Activated CD4-positive, alpha-beta memory T cell treated with anti-CD3 and anti-CD28 coated beads for 36 hours (primary cell): Measurements from ENCODE around the gene SH3TC2. TPM values are rescaled to one million over a fixed set of nuclear protein-coding genes. Genes with fewer than 3 reads are reported as not detected.

ENCODE experiments used
- CTCF ChIA-PET: fragments of 350-600 bp; sonication (Branson Sonifier 250); formaldehyde crosslinking; loops from one replicate; lab custom pipeline; 2021; ENCODE audit warnings: antibody characterized with exemption, inconsistent platforms; lab: Charles Lee
- POLR2A ChIA-PET: fragments of 350-600 bp; sonication (Branson Sonifier 250); formaldehyde crosslinking; loops from one replicate; lab custom pipeline; 2021; ENCODE audit warnings: antibody characterized with exemption; lab: Charles Lee
- DNase-seq: peaks from one replicate; pipeline ENCODE4 v3.0.0-alpha.2; 2020
- H3K27ac Mint-ChIP-seq: one replicate; pipeline ENCODE4 v1.8.0; 2021; ENCODE audit warnings: mixed read lengths
- H3K27me3 Mint-ChIP-seq: one replicate; pipeline ENCODE4 v1.8.0; 2021; ENCODE audit warnings: mixed read lengths
- H3K36me3 Mint-ChIP-seq: one replicate; pipeline ENCODE4 v1.8.0; 2021; ENCODE audit warnings: mixed read lengths
- H3K4me1 Mint-ChIP-seq: one replicate; pipeline ENCODE4 v1.8.0; 2021; ENCODE audit warnings: low read depth, mixed read lengths
- H3K4me3 Mint-ChIP-seq: one replicate; pipeline ENCODE4 v1.8.0; 2021; ENCODE audit warnings: mild to moderate bottlenecking, mixed read lengths
- H3K9me3 Mint-ChIP-seq: one replicate; pipeline ENCODE4 v1.8.0; 2021; ENCODE audit warnings: mixed read lengths
- intact Hi-C: fragments of 100-400 bp; cut with micrococcal nuclease; formaldehyde crosslinking; loops from one replicate; pipeline ENCODE4 v1.15.1; 2023
- total RNA-seq, 2 experiments: library from RNA; stranded (reverse); gene quantifications; one replicate each; pipeline ENCODE4 v1.2.3, GENCODE V29; 2021

Gene SH3TC2
- total RNA-seq, 2 experiments from 2014 or later: not detected

GRCh38 chr5:149039506-149039905, 23.4 kb downstream of the SH3TC2 start:
- Mint-ChIP-seq H3K4me3 (no peak overlapping the region), H3K27ac (no peak overlapping the region), H3K36me3 (no peaks in the 10 kb centered on the region), H3K27me3 (no peaks in the 10 kb centered on the region), H3K9me3 (no peaks in the 10 kb centered on the region), H3K4me1 (peaks cover 30% of the 10 kb centered on the region)
- intact Hi-C loops: loop anchor here (5.0 to 10.0 kb wide), 4 partner anchors 37 to 595 kb away; partner anchors contain the start of gene ADRB2
- no peak for DNase-seq
- ChIA-PET POLR2A (no interaction called here), CTCF (interaction anchor here (0.6 to 9.2 kb wide), 4 partner anchors 75 to 302 kb away, joined by 3 to 393 read pairs (median 4); no protein-coding TSS in a partner anchor)

- no peak for DNase-seq
- ChIA-PET POLR2A (no interaction called here), CTCF (interaction anchor here (0.6 to 9.2 kb wide), 5 partner anchors 76 to 301 kb away, joined by 3 to 393 read pairs (median 5); no protein-coding TSS in a partner anchor)
- Mint-ChIP-seq H3K9me3 (no peaks in the 10 kb centered on the region), H3K27ac (no peak overlapping the region), H3K4me3 (no peak overlapping the region), H3K4me1 (peaks cover 30% of the 10 kb centered on the region), H3K27me3 (no peaks in the 10 kb centered on the region), H3K36me3 (no peaks in the 10 kb centered on the region)
- intact Hi-C loops: loop anchor here (5.0 to 10.0 kb wide), 4 partner anchors 36 to 594 kb away; partner anchors contain the start of gene ADRB2
Observed at GRCh38 chr5:149038336-149039080, 24.4 kb downstream of the SH3TC2 start.

- CTCF ChIA-PET: interaction anchor here (1.4 to 9.2 kb wide), 4 partner anchors 11 to 300 kb away, joined by 5 to 393 read pairs (median 41); no protein-coding TSS in a partner anchor
- Mint-ChIP-seq H3K4me3 (no peak overlapping the region), H3K4me1 (peaks cover 30% of the 10 kb centered on the region), H3K27me3 (no peaks in the 10 kb centered on the region), H3K27ac (no peak overlapping the region), H3K9me3 (no peaks in the 10 kb centered on the region), H3K36me3 (no peaks in the 10 kb centered on the region)
- intact Hi-C loops: loop anchor here (5.0 to 10.0 kb wide), 4 partner anchors 36 to 593 kb away; partner anchors contain the start of gene ADRB2
- POLR2A ChIA-PET: no interaction called here
- DNase-seq: peak; percentile 23
Observed at GRCh38 chr5:149037817-149038216, 25.0 kb downstream of the SH3TC2 start.

GRCh38 chr5:149036970-149037369, 25.9 kb downstream of the SH3TC2 start:
- Mint-ChIP-seq H3K4me3 (no peak overlapping the region), H3K27ac (no peak overlapping the region), H3K36me3 (no peaks in the 10 kb centered on the region), H3K27me3 (no peaks in the 10 kb centered on the region), H3K4me1 (peaks cover 30% of the 10 kb centered on the region), H3K9me3 (no peaks in the 10 kb centered on the region)
- POLR2A ChIA-PET: no interaction called here
- DNase-seq: no peak
- intact Hi-C loops: loop anchor here (5.0 to 10.0 kb wide), 4 partner anchors 35 to 592 kb away; partner anchors contain the start of gene ADRB2
- CTCF ChIA-PET: interaction anchor here (0.9 to 9.2 kb wide), 14 partner anchors 9 to 579 kb away, joined by 3 to 393 read pairs (median 6); no protein-coding TSS in a partner anchor

GRCh38 chr5:149036168-149036567, 26.7 kb downstream of the SH3TC2 start:
- intact Hi-C loops: loop anchor here (5.0 to 10.0 kb wide), 4 partner anchors 34 to 591 kb away; partner anchors contain the start of gene ADRB2
- Mint-ChIP-seq H3K4me1 (peaks cover 30% of the 10 kb centered on the region), H3K27me3 (no peaks in the 10 kb centered on the region), H3K27ac (no peak overlapping the region), H3K9me3 (no peaks in the 10 kb centered on the region), H3K36me3 (no peaks in the 10 kb centered on the region), H3K4me3 (no peak overlapping the region)
- CTCF ChIA-PET: interaction anchor here (0.8 to 9.2 kb wide), 32 partner anchors 9 to 579 kb away, joined by 3 to 393 read pairs (median 7); no protein-coding TSS in a partner anchor
- POLR2A ChIA-PET: no interaction called here
- DNase-seq: peak; percentile 40

- intact Hi-C loops: loop anchor here (1.0 to 10.0 kb wide), 9 partner anchors 33 to 591 kb away; partner anchors contain the start of gene ADRB2
- H3K4me3 Mint-ChIP-seq: no peak overlapping the region
- CTCF ChIA-PET: interaction anchor here (0.6 to 9.2 kb wide), 50 partner anchors 9 to 594 kb away, joined by 3 to 393 read pairs (median 6); partner anchors contain the start of gene ABLIM3
- H3K9me3 Mint-ChIP-seq: no peaks in the 10 kb centered on the region
- H3K27ac Mint-ChIP-seq: no peak overlapping the region
- no peaks in the 10 kb centered on the region for H3K36me3 Mint-ChIP-seq
- no peaks in the 10 kb centered on the region for H3K27me3 Mint-ChIP-seq
- POLR2A ChIA-PET: no interaction called here
- H3K4me1 Mint-ChIP-seq: peaks cover 35% of the 10 kb centered on the region
- peak; percentile 83 for DNase-seq
Observed at GRCh38 chr5:149035372-149035790, 27.5 kb downstream of the SH3TC2 start.

GRCh38 chr5:149030838-149031397, 31.9 kb downstream of the SH3TC2 start:
- Mint-ChIP-seq H3K9me3 (no peaks in the 10 kb centered on the region), H3K4me3 (no peak overlapping the region), H3K4me1 (peaks cover 14% of the 10 kb centered on the region), H3K27me3 (no peaks in the 10 kb centered on the region), H3K36me3 (no peaks in the 10 kb centered on the region), H3K27ac (no peak overlapping the region)
- ChIA-PET CTCF (no interaction called here), POLR2A (no interaction called here)
- intact Hi-C loops: loop anchor here (10.0 kb wide), 1 partner anchor 586 kb away; no protein-coding TSS in a partner anchor
- DNase-seq: no peak

- intact Hi-C loops: loop anchor here (10.0 kb wide), 1 partner anchor 586 kb away; no protein-coding TSS in a partner anchor
- Mint-ChIP-seq H3K4me1 (peaks cover 8% of the 10 kb centered on the region), H3K9me3 (no peaks in the 10 kb centered on the region), H3K27ac (no peak overlapping the region), H3K27me3 (no peaks in the 10 kb centered on the region), H3K36me3 (no peaks in the 10 kb centered on the region), H3K4me3 (no peak overlapping the region)
- CTCF ChIA-PET: interaction anchor here (0.9 kb wide), 1 partner anchor 290 kb away, joined by 3 read pairs; no protein-coding TSS in a partner anchor
- no peak for DNase-seq
- POLR2A ChIA-PET: no interaction called here
Observed at GRCh38 chr5:149030392-149030791, 32.5 kb downstream of the SH3TC2 start.

- H3K9me3 Mint-ChIP-seq: no peaks in the 10 kb centered on the region
- CTCF ChIA-PET: no interaction called here
- H3K36me3 Mint-ChIP-seq: no peaks in the 10 kb centered on the region
- H3K4me3 Mint-ChIP-seq: no peak overlapping the region
- POLR2A ChIA-PET: no interaction called here
- intact Hi-C loops: no loop called here
- H3K27ac Mint-ChIP-seq: no peak overlapping the region
- DNase-seq: no peak
- peaks cover 6% of the 10 kb centered on the region for H3K4me1 Mint-ChIP-seq
- H3K27me3 Mint-ChIP-seq: no peaks in the 10 kb centered on the region
Observed at GRCh38 chr5:149028984-149029383, 33.9 kb downstream of the SH3TC2 start.

GRCh38 chr5:149028161-149028560, 34.7 kb downstream of the SH3TC2 start:
- ChIA-PET CTCF (interaction anchor here (0.8 kb wide), 1 partner anchor 296 kb away, joined by 3 read pairs; no protein-coding TSS in a partner anchor), POLR2A (no interaction called here)
- Mint-ChIP-seq H3K9me3 (no peaks in the 10 kb centered on the region), H3K36me3 (no peaks in the 10 kb centered on the region), H3K4me3 (no peak overlapping the region), H3K27me3 (no peaks in the 10 kb centered on the region), H3K4me1 (peaks cover 6% of the 10 kb centered on the region), H3K27ac (no peak overlapping the region)
- DNase-seq: no peak
- intact Hi-C loops: no loop called here

- Mint-ChIP-seq H3K4me1 (peaks cover 6% of the 10 kb centered on the region), H3K27me3 (no peaks in the 10 kb centered on the region), H3K27ac (no peak overlapping the region), H3K36me3 (no peaks in the 10 kb centered on the region), H3K9me3 (no peaks in the 10 kb centered on the region), H3K4me3 (no peak overlapping the region)
- ChIA-PET POLR2A (no interaction called here), CTCF (interaction anchor here (0.8 to 1.4 kb wide), 2 partner anchors 8 to 295 kb away, joined by 3 to 7 read pairs; no protein-coding TSS in a partner anchor)
- intact Hi-C loops: no loop called here
- DNase-seq: no peak
Observed at GRCh38 chr5:149027636-149028035, 35.2 kb downstream of the SH3TC2 start.
